Cardiac fibroblast (primary cell): Measurements from ENCODE around the gene PPP1R3C.

Source experiments
- DNase-seq, 2 donors: peaks; one replicate each; pipeline versions ENCODE4 v3.0.0 to v3.0.0-alpha.2; 2010; ENCODE audit warnings: low read depth in 2 of 2
- H3K4me3 ChIP-seq, 2 donors: replicated peaks in 1 of 2; 1 replicate in 1 of 2; 2 replicates in 1 of 2; pipeline ENCODE4 v1.5.1; 2011; ENCODE audit warnings: low read depth in 2 of 2, low read length in 2 of 2, mild to moderate bottlenecking in 2 of 2, moderate library complexity in 1 of 2
- CTCF ChIP-seq: IDR thresholded peaks from one replicate; pipeline ENCODE4 v1.5.1; 2011; ENCODE audit warnings: low read depth, mild to moderate bottlenecking, low read length, inconsistent platforms

The PPP1R3C gene

GRCh38 chr10:91621483-91622113, 11.3 kb downstream of the PPP1R3C start:
- no peak for TF ChIP-seq CTCF

GRCh38 chr10:91617072-91617609, 15.7 kb downstream of the PPP1R3C start:
- TF ChIP-seq CTCF, result no peak
- H3K4me3 ChIP-seq, result no peak overlapping the region
- DNase-seq, result peak; percentile 71 to 92

More at GRCh38 chr10:91621483-91622113, 11.3 kb downstream of the PPP1R3C start:
- DNase-seq, result peak in 1 of 2 donors; percentile 56
- H3K4me3 ChIP-seq, result no peak overlapping the region

- H3K4me3 ChIP-seq, result no peak overlapping the region
- no peak for TF ChIP-seq CTCF
- DNase-seq, result peak in 1 of 2 donors; percentile 37
Observed at GRCh38 chr10:91616137-91616536, 16.7 kb downstream of the PPP1R3C start.

GRCh38 chr10:91614225-91614624, 18.6 kb downstream of the PPP1R3C start:
- TF ChIP-seq CTCF, result no peak
- no peak overlapping the region for H3K4me3 ChIP-seq
- peak; percentile 74 to 92 for DNase-seq

GRCh38 chr10:91613411-91614187, 19.3 kb downstream of the PPP1R3C start:
- peak; percentile 72 to 96 for DNase-seq
- H3K4me3 ChIP-seq, result no peak overlapping the region
- no peak for TF ChIP-seq CTCF

GRCh38 chr10:91610919-91611318, 22.0 kb downstream of the PPP1R3C start:
- H3K4me3 ChIP-seq, result no peak overlapping the region
- DNase-seq, result no peak
- TF ChIP-seq CTCF, result no peak
